ENCODE results near the gene RIPK3.
"Not testable (repeated sequence)": the region's sequence is repeated elsewhere in the genome, so short reads cannot be mapped to it uniquely, and the experiment has no call there.

RIPK3 gene

DNA sequence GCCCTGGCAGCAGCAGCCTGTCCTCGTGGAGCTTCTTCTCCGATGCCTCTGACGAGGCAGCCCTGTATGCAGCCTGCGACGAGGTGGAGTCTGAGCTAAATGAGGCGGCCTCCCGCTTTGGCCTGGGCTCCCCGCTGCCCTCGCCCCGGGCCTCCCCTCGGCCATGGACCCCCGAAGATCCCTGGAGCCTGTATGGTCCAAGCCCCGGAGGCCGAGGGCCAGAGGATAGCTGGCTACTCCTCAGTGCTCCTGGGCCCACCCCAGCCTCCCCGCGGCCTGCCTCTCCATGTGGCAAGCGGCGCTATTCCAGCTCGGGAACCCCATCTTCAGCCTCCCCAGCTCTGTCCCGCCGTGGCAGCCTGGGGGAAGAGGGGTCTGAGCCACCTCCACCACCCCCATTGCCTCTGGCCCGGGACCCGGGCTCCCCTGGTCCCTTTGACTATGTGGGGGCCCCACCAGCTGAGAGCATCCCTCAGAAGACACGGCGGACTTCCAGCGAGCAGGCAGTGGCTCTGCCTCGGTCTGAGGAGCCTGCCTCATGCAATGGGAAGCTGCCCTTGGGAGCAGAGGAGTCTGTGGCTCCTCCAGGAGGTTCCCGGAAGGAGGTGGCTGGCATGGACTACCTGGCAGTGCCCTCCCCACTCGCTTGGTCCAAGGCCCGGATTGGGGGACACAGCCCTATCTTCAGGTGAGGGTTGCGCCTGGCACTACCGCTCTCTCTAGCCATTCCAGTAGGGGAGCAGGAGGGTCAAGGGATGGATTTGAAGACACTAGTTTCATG lies 30.3 kb upstream of the RIPK3 start:
- DNase-seq (ENCODE audit: low read depth in 2 of 2) = no peak

DNA sequence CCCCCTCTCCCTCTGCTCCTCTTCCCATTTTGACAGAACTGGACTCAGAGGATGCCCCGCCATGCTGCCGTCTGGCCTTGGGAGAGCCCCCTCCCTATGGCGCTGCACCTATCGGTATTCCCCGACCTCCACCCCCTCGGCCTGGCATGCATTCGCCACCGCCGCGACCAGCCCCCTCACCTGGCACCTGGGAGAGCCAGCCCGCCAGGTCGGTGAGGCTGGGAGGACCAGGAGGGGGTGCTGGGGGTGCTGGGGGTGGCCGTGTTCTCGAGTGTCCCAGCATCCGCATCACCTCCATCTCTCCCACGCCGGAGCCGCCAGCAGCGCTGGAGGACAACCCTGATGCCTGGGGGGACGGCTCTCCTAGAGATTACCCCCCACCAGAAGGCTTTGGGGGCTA lies 29.7 kb upstream of the RIPK3 start:
- DNase-seq (ENCODE audit: low read depth in 2 of 2) = no peak

DNA sequence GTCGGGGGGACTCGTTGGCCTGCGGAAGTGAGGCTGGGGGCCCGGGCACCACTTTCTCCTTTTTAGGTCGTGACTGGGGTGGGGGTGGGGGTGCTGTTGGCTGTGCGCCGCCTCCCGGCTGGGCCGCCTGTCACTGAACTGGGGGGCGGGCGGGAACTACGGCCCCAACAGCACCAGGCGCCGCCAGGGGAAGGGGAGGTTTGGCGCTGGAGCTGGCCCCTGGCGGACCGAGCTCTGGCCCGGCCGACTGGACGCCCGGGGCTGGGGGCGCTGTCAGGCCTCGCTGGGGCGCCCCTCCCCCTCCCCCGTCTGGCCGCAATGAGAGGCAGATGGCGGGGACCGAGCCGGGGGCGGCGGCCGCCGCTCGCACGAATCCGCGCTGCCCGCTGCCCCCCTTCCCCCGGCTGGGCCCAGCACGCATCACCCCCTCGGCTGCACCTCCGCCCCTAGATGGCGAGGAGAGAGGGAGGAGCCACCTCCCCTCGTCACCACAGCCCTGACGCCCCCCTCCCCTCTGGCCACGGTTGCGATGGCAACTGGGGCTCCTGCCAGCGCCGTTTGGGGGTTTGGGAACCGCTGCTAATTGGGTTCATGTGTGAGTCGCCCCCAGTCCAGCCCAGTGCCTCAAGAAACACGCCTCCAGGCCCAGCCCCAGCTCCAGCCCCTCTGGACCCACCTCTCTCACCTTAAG lies 28.9 kb upstream of the RIPK3 start:
- DNase-seq (ENCODE audit: low read depth in 2 of 2) = no peak

DNA sequence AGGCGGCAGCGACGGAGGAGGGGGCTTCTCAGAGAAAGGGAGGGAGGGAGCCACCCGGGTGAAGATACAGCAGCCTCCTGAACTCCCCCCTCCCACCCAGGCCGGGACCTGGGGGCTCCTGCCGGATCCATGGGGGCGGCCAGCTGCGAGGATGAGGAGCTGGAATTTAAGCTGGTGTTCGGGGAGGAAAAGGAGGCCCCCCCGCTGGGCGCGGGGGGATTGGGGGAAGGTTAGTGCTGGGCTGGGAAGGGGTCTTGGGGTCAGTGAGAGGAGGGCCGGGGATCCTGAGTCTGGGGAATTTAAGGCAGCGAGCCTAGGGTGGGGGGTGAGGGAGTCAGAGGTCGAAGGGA lies 28.4 kb upstream of the RIPK3 start:
- DNase-seq (ENCODE audit: low read depth in 2 of 2) = no peak

DNA sequence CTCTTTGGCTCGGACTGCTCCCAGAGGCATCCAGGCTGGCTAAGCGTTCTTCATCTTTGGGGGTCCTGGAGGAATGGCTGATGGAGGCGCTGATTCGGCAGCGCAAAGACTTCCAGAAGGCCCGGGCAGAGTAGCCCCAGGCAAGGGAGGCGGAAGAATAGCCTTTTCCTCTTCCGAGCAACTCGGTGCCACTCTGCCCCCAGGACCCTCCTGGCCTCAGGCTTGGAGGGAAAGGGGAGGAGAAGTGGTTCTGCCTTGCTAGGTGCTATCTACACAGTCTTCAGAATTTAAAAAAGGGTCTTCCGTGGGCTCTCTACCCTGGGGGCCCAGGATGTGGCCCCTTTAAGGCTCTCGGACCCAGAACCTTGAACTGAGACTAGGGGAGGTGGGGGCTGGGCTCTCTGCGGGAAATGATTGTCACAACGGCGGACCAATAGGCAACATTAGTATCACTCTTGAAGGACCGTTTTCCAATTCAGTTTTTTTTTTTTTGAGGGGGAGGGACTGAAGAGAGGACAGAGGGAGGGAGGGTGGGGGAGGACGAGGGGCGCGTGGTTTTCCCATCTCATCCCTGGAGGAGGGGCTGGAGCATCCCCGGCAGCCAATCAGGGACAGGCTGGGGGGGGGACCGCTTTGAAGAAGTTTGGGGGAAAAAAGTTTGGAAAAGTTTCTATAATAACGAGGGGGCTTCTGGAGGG lies 27.9 kb upstream of the RIPK3 start, which contains the start of gene NFATC4:
Gene NFATC4, plus strand, starts transcription at position 671 of the 698 bp plus-strand sequence. CDS start 157 bp downstream, outside the sequence.
- no peak for DNase-seq (ENCODE audit: low read depth in 2 of 2)

DNA sequence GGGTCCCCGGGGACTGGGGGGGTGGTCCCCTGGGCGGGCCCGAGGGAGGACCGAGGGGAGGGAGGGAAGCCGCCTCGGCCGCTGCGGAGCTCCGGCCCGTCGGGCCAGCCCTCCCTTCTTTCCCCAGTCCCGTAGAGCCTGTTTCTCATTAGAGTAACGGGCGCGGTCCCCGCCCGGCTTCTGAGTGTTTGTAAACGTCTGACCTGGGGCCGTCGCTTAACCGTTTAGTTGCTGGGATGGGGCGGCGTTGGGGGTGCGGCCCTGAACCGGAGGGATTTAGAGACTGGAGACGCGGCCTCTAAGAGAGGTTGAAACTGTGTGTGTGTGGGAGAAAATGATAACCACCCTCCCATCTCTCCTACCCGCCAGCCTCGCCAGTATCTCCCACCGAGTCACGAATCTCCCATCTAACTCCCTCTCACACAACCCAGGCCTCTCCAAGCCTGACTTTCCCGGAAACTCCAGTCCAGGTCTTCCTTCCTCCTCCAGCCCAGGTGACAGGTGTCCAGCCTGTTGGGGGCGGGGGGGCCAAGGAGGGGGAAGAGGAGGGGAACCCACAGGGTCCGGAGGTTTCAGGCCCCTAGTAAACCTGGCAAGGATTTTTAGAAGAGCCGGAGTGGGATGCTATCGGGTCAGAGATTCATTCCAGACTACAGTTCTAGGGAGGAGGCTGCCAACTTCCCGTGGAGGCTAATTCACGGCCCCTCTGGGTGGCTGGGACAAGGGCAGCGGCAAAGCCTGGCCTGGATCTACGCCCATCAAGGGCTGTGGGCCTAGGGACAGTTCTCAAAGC lies 27.1 kb upstream of the RIPK3 start:
- DNase-seq (ENCODE audit: low read depth in 2 of 2) = no peak

DNA sequence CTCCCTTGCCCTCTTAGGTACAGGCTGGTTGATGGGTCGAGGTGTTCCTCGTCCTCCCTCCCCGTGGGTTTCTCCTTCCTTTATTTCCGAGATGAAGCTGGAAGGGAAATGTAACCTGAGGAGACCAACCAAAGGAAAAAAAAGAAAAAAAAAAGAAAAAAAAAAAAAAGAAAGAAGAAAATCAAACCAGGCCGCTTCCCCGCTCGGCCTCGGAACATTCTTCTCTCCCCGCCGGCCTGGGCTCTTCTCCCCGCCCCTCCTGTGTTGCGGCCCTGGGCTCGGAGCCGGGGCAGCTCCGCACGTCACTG lies 26.6 kb upstream of the RIPK3 start:
- no peak for DNase-seq (ENCODE audit: low read depth in 2 of 2)

DNA sequence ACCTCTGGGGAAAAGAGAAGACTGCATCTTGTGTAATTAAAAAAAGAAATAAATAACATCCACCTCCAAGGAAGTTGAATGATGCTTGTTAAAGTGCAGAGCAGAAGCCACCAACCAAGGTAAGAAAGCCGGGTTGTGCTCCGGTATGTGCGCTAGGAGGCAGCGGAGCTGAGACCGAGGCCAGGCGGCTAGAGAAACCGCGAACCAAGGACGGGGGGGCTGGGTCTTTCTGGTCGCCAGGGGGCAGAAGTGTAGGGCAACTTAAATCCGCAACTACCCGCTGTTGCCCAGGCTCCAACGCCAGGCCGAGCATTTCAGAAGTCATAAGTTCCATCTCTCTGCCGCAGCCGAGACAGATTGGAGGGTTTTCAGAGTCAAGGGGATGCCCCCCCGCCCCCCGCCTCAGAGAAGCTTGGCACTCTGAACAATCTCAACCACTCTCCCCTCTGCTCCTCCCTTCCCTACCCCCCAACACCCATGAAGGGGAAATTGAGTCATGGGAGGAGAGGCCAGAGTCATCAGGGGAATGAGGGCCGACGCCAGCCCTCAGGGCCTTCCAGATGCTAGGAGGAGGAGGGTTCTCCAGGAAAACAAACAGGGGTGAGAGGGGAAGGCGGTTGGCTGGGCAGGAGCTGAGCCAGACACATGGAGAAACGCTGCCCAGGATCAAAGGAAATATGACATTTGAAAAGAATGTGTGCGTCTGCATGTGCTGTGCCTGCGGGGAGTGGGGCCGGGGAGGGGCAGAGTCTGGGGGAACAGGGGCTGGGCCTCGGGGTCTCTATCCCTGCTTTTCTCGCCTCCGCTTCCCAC lies 26.0 kb upstream of the RIPK3 start:
- DNase-seq (ENCODE audit: low read depth in 2 of 2) = peak; percentile 36 to 43

DNA sequence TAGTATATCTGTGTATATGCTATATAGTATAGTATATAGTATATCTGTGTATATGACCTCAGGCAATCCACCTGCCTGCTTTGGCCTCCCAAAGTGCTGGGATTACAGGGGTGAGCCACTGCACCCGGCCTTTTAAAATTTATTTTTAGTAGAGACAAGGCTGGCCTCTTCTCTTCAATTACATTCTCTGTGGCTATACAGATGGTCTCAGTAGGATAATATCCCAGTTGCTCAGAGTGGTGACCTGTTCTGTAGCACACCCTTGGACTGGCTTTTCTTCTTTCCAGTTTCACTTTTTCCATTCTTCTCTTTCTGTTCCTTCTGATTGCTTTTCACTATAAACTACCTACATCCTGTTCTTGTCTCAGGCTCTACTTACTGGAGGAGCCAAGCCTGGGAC lies 25.1 kb upstream of the RIPK3 start:
- DNase-seq (ENCODE audit: low read depth in 2 of 2) = no peak

DNA sequence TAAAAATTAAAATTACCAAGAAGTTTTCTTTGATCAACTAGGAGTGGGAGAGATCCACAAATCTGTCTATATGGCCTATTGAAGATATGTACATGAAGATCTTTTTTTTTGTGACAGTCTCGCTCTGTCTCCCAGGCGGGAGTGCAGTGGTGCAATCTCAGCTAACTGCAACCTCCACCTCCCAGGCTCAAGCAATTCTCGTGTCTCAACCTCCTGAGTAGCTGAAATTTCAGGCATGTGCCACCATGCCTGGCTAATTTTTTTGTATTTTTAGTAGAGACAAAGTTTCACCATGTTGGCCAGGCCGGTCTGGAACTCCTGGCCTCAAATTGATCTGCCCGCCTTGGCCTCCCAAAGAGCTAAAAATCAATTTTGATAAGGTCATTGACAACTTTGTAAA lies 23.6 kb upstream of the RIPK3 start:
- DNase-seq (ENCODE audit: low read depth in 2 of 2) = no peak

DNA sequence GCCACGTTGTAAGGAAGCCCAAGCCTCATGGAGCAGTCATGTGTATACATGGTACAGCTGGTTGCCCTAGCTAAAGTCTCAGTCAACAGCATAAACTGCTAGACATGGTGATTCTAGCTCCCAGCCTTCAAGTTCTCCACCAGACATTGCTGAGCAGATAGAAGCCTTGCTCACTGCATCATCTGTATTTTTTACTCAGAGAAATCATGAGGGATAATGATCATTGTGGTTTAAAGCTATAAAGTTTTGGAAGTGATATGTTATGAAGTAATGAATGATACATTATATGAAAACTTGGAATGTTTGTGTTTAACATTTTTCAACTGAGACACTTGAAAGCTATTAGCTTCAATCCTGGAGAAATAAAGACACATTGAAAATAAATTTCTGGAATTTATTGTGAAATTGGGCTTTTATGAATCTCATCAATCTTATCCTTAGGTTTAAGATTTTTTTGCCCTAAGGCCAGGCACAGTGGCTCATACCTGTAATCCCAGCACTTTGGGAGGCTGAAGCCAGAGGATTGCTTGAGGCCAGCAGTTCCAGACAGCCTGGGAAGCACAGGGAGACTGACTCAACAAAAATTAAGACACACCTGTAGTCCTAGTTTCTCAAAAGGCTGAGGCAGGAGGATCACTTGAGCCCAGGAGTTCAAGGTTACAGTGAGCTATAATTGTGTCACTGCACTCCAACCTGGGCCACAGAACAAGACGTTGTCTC lies 22.6 kb upstream of the RIPK3 start:
- no peak for DNase-seq (ENCODE audit: low read depth in 2 of 2)

DNA sequence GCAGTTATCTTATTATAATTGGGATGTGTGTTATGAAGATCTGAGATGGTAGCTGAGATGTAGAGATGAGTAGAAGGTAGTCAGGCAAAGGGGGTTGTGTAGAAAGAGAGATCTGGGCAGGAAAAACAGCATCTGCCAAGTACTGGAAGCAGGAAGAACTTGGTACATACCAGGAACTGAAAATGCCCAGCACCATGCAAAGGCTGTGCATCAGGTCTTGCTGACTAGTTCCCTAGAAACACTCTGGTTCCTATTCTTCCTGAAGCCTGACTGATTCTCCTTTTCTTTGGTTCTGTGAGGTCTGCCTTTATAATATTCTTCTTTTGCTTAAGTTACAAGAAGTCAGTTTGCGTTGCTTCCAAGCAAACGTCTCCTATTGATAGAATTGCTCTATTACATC lies 21.5 kb upstream of the RIPK3 start:
- no peak for DNase-seq (ENCODE audit: low read depth in 2 of 2)

DNA sequence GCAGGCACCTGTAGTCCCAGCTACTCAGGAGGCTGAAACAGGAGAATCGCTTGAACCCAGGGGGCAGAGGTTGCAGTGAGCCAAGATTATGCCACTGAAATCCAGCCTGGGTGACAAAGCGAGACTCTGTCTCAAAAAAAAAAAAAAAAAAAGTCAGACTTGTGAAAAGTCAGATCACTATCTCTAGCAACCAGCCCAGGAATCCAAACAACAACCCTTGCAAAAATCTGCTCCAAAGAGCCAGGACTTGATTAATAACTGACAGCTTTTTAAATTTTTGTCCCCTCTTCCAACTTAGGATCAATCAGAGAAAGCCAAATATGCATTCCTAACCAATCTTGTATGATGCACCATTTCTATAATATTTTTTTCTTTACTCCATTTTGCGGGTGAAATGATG lies 20.5 kb upstream of the RIPK3 start:
- DNase-seq (ENCODE audit: low read depth in 2 of 2) = no peak

DNA sequence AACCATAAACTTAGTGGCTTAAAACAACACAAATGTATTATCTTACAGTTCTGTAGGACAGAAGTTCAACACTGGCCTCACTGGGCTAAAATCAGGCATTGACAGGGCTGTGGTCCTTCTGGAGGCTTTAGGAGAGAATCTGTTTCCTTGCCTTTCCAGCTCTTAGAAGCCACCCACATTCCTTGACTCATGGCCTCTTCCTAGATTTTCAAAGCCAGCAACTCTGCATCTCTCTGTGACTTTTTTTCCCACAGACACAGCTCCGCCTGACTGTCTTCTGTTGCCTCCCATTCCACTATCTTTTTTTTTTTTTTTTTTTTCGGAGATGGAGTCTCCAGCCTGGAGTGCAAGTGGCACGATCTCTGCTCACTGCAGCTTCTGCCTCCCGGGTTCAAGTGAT lies 16.4 kb upstream of the RIPK3 start:
- no peak for DNase-seq (ENCODE audit: low read depth in 2 of 2)

DNA sequence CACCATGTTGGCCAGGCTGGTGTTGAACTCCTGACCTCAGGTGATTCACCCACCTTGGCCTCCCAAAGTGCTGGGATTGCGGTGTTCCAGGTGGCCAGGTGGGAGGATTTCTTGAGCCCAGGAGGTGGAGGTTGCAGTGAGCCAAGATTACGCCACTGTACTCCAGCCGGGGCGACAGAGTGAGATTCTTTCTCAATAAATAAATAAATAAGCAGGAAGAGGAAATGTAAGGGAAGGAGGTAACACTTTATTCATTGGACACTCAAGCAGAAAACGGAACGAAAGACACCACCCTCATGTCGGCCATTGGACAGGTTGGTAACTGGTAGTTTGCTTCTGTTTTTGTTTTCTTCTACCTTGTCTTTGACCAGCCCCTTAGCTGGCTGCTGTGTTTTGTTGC lies 15.2 kb upstream of the RIPK3 start:
- no peak for DNase-seq (ENCODE audit: low read depth in 2 of 2)

DNA sequence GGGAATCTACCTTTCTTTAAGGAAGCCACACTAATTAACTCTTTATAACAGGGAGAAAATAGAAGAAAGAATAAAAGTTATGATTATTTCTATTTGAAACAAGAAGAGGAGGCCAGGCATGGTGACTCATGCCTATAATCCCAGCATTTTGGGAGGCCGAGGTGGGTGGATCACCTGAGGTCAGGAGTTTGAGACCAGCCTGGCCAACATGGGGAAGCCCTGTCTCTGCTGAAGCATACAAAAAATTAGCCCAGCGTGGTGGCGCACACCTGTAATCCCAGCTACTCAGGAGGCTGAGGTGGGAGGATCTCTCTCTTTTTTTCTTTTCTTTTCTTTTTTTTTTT lies 14.7 kb upstream of the RIPK3 start:
- not testable (repeated sequence) for DNase-seq (ENCODE audit: low read depth in 2 of 2)

DNA sequence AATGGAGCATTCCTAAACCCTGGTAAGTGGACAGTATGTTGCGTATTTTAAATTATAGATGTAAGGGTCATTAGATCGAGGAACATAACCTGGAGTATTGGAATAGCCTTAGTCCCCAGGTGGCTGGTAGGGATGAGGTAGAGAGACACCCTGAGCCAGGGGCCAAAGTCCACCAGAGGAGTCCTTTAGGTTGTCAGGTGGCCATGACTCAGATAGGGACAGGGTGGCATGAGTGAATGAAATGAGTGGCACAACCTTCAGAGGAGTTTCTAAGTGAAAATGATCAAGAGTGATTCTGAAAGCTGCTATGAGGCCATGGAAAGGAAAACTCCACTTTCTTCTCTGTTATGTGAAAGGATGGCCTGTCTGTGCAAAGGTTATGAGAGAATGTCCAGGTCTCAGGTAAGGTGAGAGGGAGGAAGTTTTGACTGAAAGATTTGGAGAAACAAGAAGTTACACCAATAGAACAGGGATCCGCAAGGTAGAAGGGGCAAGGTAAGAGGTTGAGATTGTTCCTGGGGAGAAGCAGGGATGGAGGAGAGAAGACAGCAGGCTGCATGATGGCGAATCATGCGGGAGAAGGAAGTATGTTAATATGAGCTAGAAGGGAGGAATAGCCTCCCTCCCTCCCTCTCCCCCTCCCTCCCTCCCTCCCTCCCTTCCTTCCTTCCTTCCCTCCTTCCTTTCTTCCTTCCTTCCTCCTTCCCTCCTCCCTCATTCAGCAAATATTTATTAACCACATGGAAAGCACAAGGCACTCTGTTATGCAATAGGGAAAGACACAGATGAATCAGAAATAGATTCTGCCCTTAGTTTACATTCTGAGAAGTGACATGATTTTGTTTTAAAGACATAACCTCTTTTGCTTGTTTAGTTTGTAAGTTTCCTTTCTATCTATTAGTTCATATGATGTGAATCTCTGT lies 14.0 kb upstream of the RIPK3 start:
- DNase-seq (ENCODE audit: low read depth in 2 of 2) = no peak

DNA sequence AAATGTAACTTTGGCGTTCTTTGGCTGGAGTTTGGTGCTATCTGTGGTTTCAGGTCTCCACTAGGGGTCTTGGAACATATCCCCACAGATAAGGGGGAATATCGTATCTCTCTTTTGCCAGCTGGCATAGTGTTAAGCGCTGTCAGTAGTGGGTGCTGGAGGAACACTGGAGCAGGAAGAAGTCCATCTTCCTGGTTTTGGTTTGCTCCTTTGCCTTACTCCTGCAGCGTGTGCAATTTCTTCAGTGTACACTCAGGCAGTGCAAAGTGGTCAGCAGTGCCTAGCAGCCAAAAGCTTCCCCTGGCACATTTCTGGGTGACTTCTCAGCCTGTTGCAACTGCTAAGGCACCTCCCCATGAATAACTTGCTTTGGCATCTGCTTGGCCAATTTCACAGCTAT lies 11.7 kb upstream of the RIPK3 start:
- DNase-seq (ENCODE audit: low read depth in 2 of 2) = no peak

DNA sequence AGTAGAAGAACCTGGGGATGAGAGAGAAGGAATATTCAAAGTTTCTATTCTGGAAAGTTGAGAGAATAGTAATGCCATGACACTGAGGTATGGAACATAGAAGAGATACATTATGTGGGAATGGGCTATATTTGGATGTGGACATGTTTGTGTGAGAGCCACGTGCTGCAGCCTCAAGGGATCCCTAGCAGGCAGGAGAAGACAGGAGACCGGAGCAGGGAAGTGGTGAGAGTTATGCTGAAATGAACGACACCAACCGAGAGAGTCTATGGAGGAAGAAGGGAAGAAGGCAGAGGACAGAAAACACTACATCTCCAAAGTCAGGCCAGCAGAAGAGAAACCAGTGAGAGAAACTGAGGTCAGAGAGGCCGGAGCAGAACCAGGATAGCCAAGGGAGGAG lies 10.0 kb upstream of the RIPK3 start:
- DNase-seq (ENCODE audit: low read depth in 2 of 2) = no peak

DNA sequence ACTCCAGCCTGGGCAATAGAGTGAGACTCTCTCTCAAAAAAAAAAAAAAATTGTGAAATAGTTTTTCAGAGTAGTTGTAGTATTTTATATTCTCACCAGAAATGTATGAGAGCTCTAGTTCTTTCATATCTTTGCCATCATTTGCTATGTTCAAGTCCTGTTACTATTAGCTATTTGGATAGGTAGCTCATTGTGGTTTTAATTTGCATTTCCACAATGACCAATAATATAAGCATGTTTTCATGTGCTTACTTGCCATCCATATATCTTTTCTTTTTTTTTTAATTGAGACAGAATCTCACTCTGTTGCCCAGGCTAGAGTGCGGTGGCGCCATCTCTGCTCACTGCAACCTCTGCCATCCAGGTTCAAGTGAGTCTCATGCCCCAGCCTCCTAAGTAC lies 8.4 kb upstream of the RIPK3 start:
- DNase-seq (ENCODE audit: low read depth in 2 of 2) = no peak

All from stimulated activated CD8-positive, alpha-beta memory T cell treated with anti-CD3 and anti-CD28 coated beads, Interleukin-2, amount 100 ng/mL, for 1 hour (primary cell).